Trophoblast cell (in vitro differentiated cells and primary cell): Measurements from ENCODE around the gene DDOST.
"Not testable (repeated sequence)": the region's sequence is repeated elsewhere in the genome, so short reads cannot be mapped to it uniquely, and the experiment has no call there.

Experiments
- DNase-seq, 2 donors: peaks; one replicate each; pipeline ENCODE4 v3.0.0-alpha.2; 2016
- H2AFZ ChIP-seq: 2 replicates; pipeline ENCODE4 v1.6.1; 2013; ENCODE audit warnings: low read length, moderate library complexity, mild to moderate bottlenecking; ENCODE audit not compliant: insufficient read depth, poor library complexity
- H2AK5ac ChIP-seq: 2 replicates; pipeline ENCODE4 v1.6.1; 2013; ENCODE audit warnings: mild to moderate bottlenecking, low read length
- H2BK120ac ChIP-seq: 2 replicates; pipeline ENCODE4 v1.6.1; 2013; ENCODE audit warnings: low read length, mild to moderate bottlenecking, moderate library complexity; ENCODE audit not compliant: insufficient read depth, poor library complexity
- H2BK12ac ChIP-seq: 2 replicates; pipeline ENCODE4 v1.6.1; 2013; ENCODE audit warnings: mild to moderate bottlenecking, low read length, moderate library complexity
- H2BK5ac ChIP-seq: 2 replicates; pipeline ENCODE4 v1.6.1; 2013; ENCODE audit warnings: low read length, low read depth, moderate library complexity, mild to moderate bottlenecking; ENCODE audit not compliant: poor library complexity
- H3K14ac ChIP-seq: 2 replicates; pipeline ENCODE4 v1.6.1; 2013; ENCODE audit warnings: mild to moderate bottlenecking, low read length
- H3K18ac ChIP-seq: 2 replicates; pipeline ENCODE4 v1.6.1; 2013; ENCODE audit warnings: mild to moderate bottlenecking, low read length
- H3K23ac ChIP-seq: 2 replicates; pipeline ENCODE4 v1.6.1; 2013; ENCODE audit warnings: low read length
- H3K27ac ChIP-seq: 2 replicates; pipeline ENCODE4 v1.5.1; 2013; ENCODE audit warnings: low read depth, mild to moderate bottlenecking, inconsistent platforms, low read length, moderate library complexity
- H3K27me3 ChIP-seq: 2 replicates; pipeline ENCODE4 v1.6.1; 2013; ENCODE audit warnings: inconsistent platforms, mild to moderate bottlenecking, low read length, moderate library complexity; ENCODE audit not compliant: insufficient read depth
- H3K36me3 ChIP-seq, 2 experiments: 1 replicate in 1 of 2; 2 replicates in 1 of 2; pipeline ENCODE4 v1.6.1; 2013; ENCODE audit warnings: low read length in 2 of 2, mild to moderate bottlenecking in 2 of 2, moderate library complexity in 1 of 2; ENCODE audit not compliant: insufficient read depth in 2 of 2, control insufficient read depth in 1 of 2
- H3K4ac ChIP-seq: 2 replicates; pipeline ENCODE4 v1.6.1; 2013; ENCODE audit warnings: low read depth, mild to moderate bottlenecking, low read length, moderate library complexity
- H3K4me1 ChIP-seq, 2 experiments: 1 replicate in 1 of 2; 2 replicates in 1 of 2; pipeline ENCODE4 v1.6.1; 2013; ENCODE audit warnings: low read length in 2 of 2, mild to moderate bottlenecking in 2 of 2, moderate library complexity in 1 of 2; ENCODE audit not compliant: insufficient read depth in 2 of 2, control insufficient read depth in 1 of 2
- H3K4me2 ChIP-seq: 2 replicates; pipeline ENCODE4 v1.6.1; 2013; ENCODE audit warnings: inconsistent platforms, mild to moderate bottlenecking, low read length, moderate library complexity
- H3K4me3 ChIP-seq: 2 replicates; pipeline ENCODE4 v1.5.1; 2013; ENCODE audit warnings: mild to moderate bottlenecking, low read depth, low read length, inconsistent platforms
- H3K79me1 ChIP-seq: one replicate; pipeline ENCODE4 v1.6.1; 2013; ENCODE audit warnings: low read length
- H3K79me2 ChIP-seq: 2 replicates; pipeline ENCODE4 v1.6.1; 2013; ENCODE audit warnings: low read length, mild to moderate bottlenecking; ENCODE audit not compliant: control insufficient read depth, insufficient read depth, poor library complexity
- H3K9ac ChIP-seq: 2 replicates; pipeline ENCODE4 v1.6.1; 2013; ENCODE audit warnings: mild to moderate bottlenecking, low read length
- H3K9me3 ChIP-seq: 2 replicates; pipeline ENCODE4 v1.6.1; 2013; ENCODE audit warnings: low read depth, mild to moderate bottlenecking, control low read depth, inconsistent platforms, low read length; ENCODE audit not compliant: insufficient read depth
- H4K12ac ChIP-seq: 2 replicates; pipeline ENCODE4 v1.6.1; 2013; ENCODE audit warnings: low read depth, mild to moderate bottlenecking, low read length, moderate library complexity
- H4K8ac ChIP-seq: 2 replicates; pipeline ENCODE4 v1.6.1; 2013; ENCODE audit warnings: low read depth, mild to moderate bottlenecking, low read length, moderate library complexity
- H4K91ac ChIP-seq: one replicate; pipeline ENCODE4 v1.6.1; 2013; ENCODE audit warnings: low read depth, mild to moderate bottlenecking, low read length, moderate library complexity
- WGBS: extraction: QIAGEN DNeasy Blood & Tissue Kit; methylation state at CpG from one replicate; pipeline ENCODE4 v1.1.7; 2013; ENCODE audit warnings: missing lambda C conversion rate; ENCODE audit not compliant: insufficient read length, insufficient coverage; ENCODE audit errors: extremely low coverage; 5-methylcytosine and 5-hydroxymethylcytosine counted together

DDOST gene

GRCh38 chr1:20610970-20611369 is 50.2 kb downstream of the DDOST start:
- Histone ChIP-seq H4K91ac (no peak overlapping the region), H3K9ac (no peak overlapping the region), H3K14ac (no peak overlapping the region), H2AK5ac (no peak overlapping the region), H3K79me1 (peaks cover 2% of the 10 kb centered on the region), H3K23ac (no peak overlapping the region), H2BK120ac (no peak overlapping the region), H3K79me2 (no peaks in the 10 kb centered on the region), H4K12ac (no peak overlapping the region), H3K4me2 (no peak overlapping the region), H2AFZ (no peak overlapping the region), H3K9me3 (no peaks in the 10 kb centered on the region), H3K27me3 (no peaks in the 10 kb centered on the region), H2BK12ac (no peak overlapping the region), H4K8ac (no peak overlapping the region), H3K4ac (no peak overlapping the region), H3K18ac (no peak overlapping the region), H3K4me3 (no peak overlapping the region), H2BK5ac (no peak overlapping the region), H3K36me3 (no peaks in the 10 kb centered on the region), H3K4me1 (peaks cover 10 to 11% of the 10 kb centered on the region in 2 experiments), H3K27ac (no peak overlapping the region)
- no CpG with 5 or more reads among the region's 2 CpGs for WGBS
- peak; percentile 79 to 89 for DNase-seq

DNA sequence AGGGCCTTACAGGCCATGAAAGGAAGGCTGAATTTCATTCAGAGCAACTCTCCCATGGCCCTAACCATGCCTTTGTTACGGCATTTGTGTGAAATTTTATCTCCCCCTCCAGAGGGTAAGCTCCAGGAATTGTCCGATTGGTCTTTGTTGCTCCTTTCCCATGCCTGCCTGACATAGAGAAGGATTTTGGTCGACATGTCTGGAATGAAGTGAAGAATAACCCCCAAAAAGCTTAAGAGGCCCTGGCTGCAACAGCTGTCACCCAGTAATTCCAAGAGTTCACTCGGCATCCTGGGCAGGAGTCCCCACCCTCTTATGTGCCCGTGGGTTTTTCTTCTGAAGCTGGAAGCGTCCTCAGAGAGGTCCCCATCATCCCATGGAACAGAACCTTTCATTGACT is 51.6 kb downstream of the DDOST start:
- Histone ChIP-seq H4K8ac (no peak overlapping the region), H3K4me1 (peaks cover 10 to 11% of the 10 kb centered on the region in 2 experiments), H2BK5ac (no peak overlapping the region), H3K27me3 (no peaks in the 10 kb centered on the region), H3K9me3 (no peaks in the 10 kb centered on the region), H3K27ac (no peak overlapping the region), H3K79me2 (no peaks in the 10 kb centered on the region), H2AFZ (no peak overlapping the region), H4K12ac (no peak overlapping the region), H3K18ac (no peak overlapping the region), H4K91ac (no peak overlapping the region), H3K4me3 (no peak overlapping the region), H3K79me1 (peaks cover 2% of the 10 kb centered on the region), H3K4me2 (no peak overlapping the region), H3K9ac (no peak overlapping the region), H3K4ac (no peak overlapping the region), H3K36me3 (no peaks in the 10 kb centered on the region), H2BK12ac (no peak overlapping the region), H3K14ac (no peak overlapping the region), H2BK120ac (no peak overlapping the region), H3K23ac (no peak overlapping the region), H2AK5ac (no peak overlapping the region)
- no CpG with 5 or more reads among the region's 6 CpGs for WGBS
- no peak for DNase-seq

DNA sequence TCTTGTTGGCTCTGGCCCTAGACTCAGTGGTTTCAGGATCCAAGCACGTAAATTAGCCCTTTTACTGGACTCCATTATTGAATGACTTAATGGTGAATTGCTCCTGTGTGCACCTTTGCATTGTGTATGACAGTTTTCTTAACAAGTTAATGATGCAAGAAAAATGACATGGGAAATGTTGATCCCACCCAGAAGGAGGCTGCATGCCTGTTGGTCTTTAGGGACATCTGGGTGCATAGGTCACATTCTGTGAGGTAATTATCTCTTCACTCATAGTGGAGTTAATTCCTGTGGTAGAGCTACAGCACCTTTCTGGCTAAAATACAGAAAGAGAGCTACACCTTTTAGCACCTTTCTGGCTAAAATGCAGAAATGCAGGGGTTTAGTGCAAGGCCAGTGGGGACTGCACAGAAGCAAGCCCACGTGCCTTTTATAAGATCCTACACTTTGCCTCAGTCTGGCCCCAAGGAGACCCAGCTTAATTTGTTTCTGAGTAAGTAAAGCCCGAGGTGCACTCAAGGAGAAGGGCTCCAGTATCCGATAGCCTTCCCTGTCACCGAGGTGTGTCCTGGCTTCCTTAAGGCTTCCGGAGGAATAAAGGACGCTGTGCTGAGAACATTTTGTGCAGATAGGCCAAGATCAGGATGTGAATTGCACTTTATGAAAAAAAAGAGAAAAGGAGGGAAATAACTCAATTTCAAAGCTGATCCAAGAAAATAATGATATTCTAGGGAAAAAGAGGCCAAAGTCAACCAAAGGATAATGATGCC is 54.2 kb downstream of the DDOST start:
- not testable (repeated sequence) for H4K8ac ChIP-seq, H3K79me2 ChIP-seq, H3K14ac ChIP-seq, H3K79me1 ChIP-seq, H3K9ac ChIP-seq, H3K18ac ChIP-seq, H3K36me3 ChIP-seq, H4K91ac ChIP-seq, H3K4me3 ChIP-seq, H3K27ac ChIP-seq, H3K27me3 ChIP-seq, H3K23ac ChIP-seq, H2AFZ ChIP-seq, H3K4ac ChIP-seq, H3K9me3 ChIP-seq, H2BK5ac ChIP-seq, H4K12ac ChIP-seq, H2AK5ac ChIP-seq, H3K4me2 ChIP-seq, H2BK12ac ChIP-seq, H2BK120ac ChIP-seq, H3K4me1 ChIP-seq
- WGBS, result no CpG with 5 or more reads among the region's 7 CpGs
- DNase-seq, result peak; percentile 58 to 79

DNA sequence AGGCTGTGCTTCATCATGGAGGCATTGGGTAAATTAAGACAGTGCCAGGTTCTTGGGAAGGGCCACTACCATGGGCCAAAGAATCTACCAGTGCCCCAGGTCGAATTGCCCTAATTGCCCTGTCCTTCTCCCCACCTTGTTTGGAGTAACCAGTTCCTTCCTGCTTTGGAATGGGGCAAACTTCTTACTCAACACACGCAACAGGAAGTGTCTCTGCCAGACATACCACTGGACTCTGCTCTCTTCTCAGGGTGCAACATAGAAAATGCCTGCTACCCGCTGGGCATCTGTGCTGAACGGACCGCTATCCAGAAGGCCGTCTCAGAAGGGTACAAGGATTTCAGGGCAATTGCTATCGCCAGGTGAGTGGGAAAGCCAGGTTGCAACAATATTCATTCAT is 56.5 kb downstream of the DDOST start:
- no peak overlapping the region for H3K4me3 ChIP-seq
- no peak overlapping the region for H2BK12ac ChIP-seq
- no peak overlapping the region for H2BK5ac ChIP-seq
- WGBS, result no CpG with 5 or more reads among the region's 7 CpGs
- H4K12ac ChIP-seq, result no peak overlapping the region
- no peak overlapping the region for H2BK120ac ChIP-seq
- no peaks in the 10 kb centered on the region for H3K27me3 ChIP-seq
- H3K9me3 ChIP-seq, result no peaks in the 10 kb centered on the region
- H3K36me3 ChIP-seq, result no peaks in the 10 kb centered on the region
- H2AK5ac ChIP-seq, result no peak overlapping the region
- H3K27ac ChIP-seq, result no peak overlapping the region
- H3K4me1 ChIP-seq, result no peaks in the 10 kb centered on the region
- no peak overlapping the region for H3K4ac ChIP-seq
- H2AFZ ChIP-seq, result no peak overlapping the region
- no peak overlapping the region for H4K91ac ChIP-seq
- no peak overlapping the region for H3K4me2 ChIP-seq
- DNase-seq, result no peak
- H3K79me1 ChIP-seq, result no peaks in the 10 kb centered on the region
- no peak overlapping the region for H3K14ac ChIP-seq
- no peak overlapping the region for H3K23ac ChIP-seq
- no peaks in the 10 kb centered on the region for H3K79me2 ChIP-seq
- no peak overlapping the region for H4K8ac ChIP-seq
- H3K18ac ChIP-seq, result no peak overlapping the region
- no peak overlapping the region for H3K9ac ChIP-seq
